Activated CD4-positive, alpha-beta T cell treated with anti-CD3 and anti-CD28 coated beads, Interleukin-2, amount 10 ng/mL, durations not matched to agents 7 days and 5 days (primary cell): ENCODE measurements around the gene LRRC23. TPM values are rescaled to one million over a fixed set of nuclear protein-coding genes. Genes with fewer than 3 reads are reported as not detected.

Experiments
- CTCF ChIA-PET: fragments of 350-600 bp; sonication (Branson Sonifier 250); formaldehyde crosslinking; loops from one replicate; lab custom pipeline; 2021; ENCODE audit warnings: antibody characterized with exemption; lab: Charles Lee
- POLR2A ChIA-PET: fragments of 350-600 bp; sonication (Branson Sonifier 250); formaldehyde crosslinking; loops from one replicate; lab custom pipeline; 2021; ENCODE audit warnings: antibody characterized with exemption; lab: Charles Lee
- DNase-seq: peaks from one replicate; pipeline ENCODE4 v3.0.0-alpha.2; 2020
- H3K27ac Mint-ChIP-seq: one replicate; pipeline ENCODE4 v1.8.0; 2021; ENCODE audit warnings: mild to moderate bottlenecking, moderate library complexity, mixed read lengths
- H3K27me3 Mint-ChIP-seq: one replicate; pipeline ENCODE4 v1.8.0; 2021; ENCODE audit warnings: mixed read lengths
- H3K36me3 Mint-ChIP-seq: one replicate; pipeline ENCODE4 v1.8.0; 2021; ENCODE audit warnings: low read depth, mixed read lengths
- H3K4me1 Mint-ChIP-seq: one replicate; pipeline ENCODE4 v1.8.0; 2021; ENCODE audit warnings: mixed read lengths
- H3K4me3 Mint-ChIP-seq: one replicate; pipeline ENCODE4 v1.8.0; 2021; ENCODE audit warnings: mild to moderate bottlenecking, moderate library complexity, mixed read lengths
- H3K9me3 Mint-ChIP-seq: one replicate; pipeline ENCODE4 v1.8.0; 2021; ENCODE audit warnings: mixed read lengths
- total RNA-seq, 2 experiments: library from RNA; stranded (reverse); gene quantifications; one replicate each; pipeline ENCODE4 v1.2.3, GENCODE V29; 2021

LRRC23 gene
- total RNA-seq, 2 experiments from 2014 or later = 4.4 to 5.2 TPM

DNA sequence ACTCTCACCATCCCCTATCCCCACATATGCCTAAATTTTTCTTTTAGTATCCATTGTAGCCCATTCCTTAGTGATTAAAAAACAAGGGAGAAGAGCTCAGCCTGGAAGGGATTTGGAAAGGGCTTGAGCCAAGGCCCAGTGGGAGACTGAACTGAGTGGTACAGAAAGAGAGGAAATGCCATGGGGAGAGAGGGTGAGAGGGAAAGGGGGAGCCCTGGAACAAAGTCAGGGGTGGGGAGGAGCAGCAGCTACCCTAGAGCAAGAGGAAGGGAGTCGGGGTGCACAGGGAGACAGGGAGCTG, 20.6 kb downstream of the LRRC23 start:
- no peak for DNase-seq
- POLR2A ChIA-PET = interaction anchor here (1.2 to 1.3 kb wide), 2 partner anchors 19 to 52 kb away, joined by 3 to 6 read pairs; partner anchors contain the start of genes C12orf57, RNU7-1 and SPSB2
- H3K9me3 Mint-ChIP-seq = no peaks in the 10 kb centered on the region
- H3K27me3 Mint-ChIP-seq = no peaks in the 10 kb centered on the region
- H3K4me1 Mint-ChIP-seq = peaks cover 61% of the 10 kb centered on the region
- peaks cover 17% of the 10 kb centered on the region for H3K36me3 Mint-ChIP-seq
- CTCF ChIA-PET = interaction anchor here (0.8 to 5.6 kb wide), 17 partner anchors 10 to 56 kb away, joined by 3 to 49 read pairs (median 9); partner anchors contain the start of genes C12orf57, ENO2, LRRC23 and RNU7-1
- no peak overlapping the region for H3K4me3 Mint-ChIP-seq
- H3K27ac Mint-ChIP-seq = no peak overlapping the region

DNA sequence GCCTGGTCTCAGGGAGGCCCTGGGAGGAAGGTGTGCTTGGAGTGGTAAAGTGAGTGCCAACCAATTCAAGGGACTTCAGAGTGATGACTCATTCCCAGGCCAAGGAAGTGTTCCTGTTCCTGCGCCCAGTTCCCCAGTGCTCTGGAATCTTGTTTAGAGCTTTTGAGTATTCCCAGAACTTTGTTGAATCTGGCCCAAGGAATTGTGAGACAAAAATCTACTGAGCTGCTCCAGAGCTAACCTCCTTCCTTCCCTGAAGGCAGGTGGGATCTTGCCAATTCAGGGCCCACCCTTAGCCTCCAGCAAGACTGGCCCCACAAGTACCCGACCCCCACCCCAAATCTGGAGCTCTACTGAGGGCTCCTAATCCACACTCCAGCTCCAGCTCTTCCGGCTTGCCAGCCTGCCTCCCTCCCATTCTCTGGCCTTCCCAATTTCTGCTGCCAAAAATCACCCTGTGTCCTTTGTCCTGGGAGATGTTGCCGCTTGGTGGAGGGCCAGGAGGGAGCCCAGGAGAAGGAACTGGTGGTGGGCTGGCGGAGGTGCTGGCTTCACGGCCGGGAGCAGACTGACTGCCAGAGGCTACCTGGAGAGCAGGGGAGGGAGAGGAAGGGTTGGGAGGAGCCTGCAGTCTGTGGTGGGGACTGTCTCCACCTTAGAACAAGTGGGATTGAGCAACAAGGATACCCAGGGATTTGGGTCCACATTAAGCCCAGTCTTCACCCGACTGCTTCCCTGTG, 21.1 kb downstream of the LRRC23 start:
- ChIA-PET CTCF (interaction anchor here (0.8 to 5.6 kb wide), 16 partner anchors 9 to 56 kb away, joined by 3 to 49 read pairs (median 12); partner anchors contain the start of genes C12orf57, ENO2, LRRC23 and RNU7-1), POLR2A (interaction anchor here (1.2 to 1.3 kb wide), 2 partner anchors 18 to 53 kb away, joined by 3 to 6 read pairs; partner anchors contain the start of genes C12orf57, RNU7-1 and SPSB2)
- Mint-ChIP-seq H3K27ac (no peak overlapping the region), H3K27me3 (no peaks in the 10 kb centered on the region), H3K4me1 (peaks cover 63% of the 10 kb centered on the region), H3K9me3 (no peaks in the 10 kb centered on the region), H3K36me3 (peaks cover 17% of the 10 kb centered on the region), H3K4me3 (peak overlapping the region; percentile 84)
- DNase-seq = no peak

DNA sequence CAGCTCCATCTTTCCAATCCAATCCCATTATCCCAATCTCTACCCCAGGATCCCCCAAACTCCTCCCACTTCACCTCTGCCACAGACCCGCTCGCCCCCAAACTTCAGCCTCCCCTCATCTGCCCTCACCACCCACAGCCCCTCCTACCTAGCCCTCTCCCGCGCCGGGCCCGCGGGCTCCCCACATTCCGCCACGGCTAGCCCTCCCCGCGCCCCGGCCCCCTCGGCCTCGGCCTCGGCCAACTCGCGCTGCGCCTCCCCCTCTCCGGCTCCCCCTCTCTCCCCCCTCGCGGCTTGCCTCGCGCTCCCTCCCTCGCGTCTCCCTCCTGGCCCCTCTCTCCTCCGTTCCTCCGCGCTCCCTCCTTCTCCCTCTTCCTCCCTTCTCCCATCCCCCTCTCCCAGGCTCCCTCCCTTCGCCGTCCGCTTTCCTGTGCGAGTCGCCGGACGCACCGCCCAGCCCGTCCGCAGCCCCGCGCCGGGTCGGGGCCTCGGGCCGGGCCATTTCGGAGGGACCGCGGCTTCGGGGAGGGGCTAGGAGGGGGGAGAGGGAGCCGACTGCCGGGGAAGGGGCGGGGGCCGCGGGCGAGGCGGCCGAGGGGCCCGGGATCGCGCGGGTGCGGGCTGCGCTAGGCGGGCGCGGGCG, 22.9 kb downstream of the LRRC23 start, which contains the start of gene ATN1:
Gene ATN1, plus strand, starts transcription at position 581 of the 643 bp plus-strand sequence. CDS start 6,043 bp downstream, outside the sequence.
- ChIA-PET CTCF (interaction anchor here (0.6 to 5.6 kb wide), 9 partner anchors 10 to 722 kb away, joined by 3 to 49 read pairs (median 16); partner anchors contain the start of gene ENO2), POLR2A (no interaction called here)
- Mint-ChIP-seq H3K27me3 (no peaks in the 10 kb centered on the region), H3K9me3 (no peaks in the 10 kb centered on the region), H3K4me3 (peak within 1 kb of the TSS; percentile 84), H3K4me1 (peaks cover 73% of the 10 kb centered on the region), H3K36me3 (peaks cover 8% of the 10 kb centered on the region), H3K27ac (peak within 1 kb of the TSS; percentile 91)
- DNase-seq = peak; percentile 48

DNA sequence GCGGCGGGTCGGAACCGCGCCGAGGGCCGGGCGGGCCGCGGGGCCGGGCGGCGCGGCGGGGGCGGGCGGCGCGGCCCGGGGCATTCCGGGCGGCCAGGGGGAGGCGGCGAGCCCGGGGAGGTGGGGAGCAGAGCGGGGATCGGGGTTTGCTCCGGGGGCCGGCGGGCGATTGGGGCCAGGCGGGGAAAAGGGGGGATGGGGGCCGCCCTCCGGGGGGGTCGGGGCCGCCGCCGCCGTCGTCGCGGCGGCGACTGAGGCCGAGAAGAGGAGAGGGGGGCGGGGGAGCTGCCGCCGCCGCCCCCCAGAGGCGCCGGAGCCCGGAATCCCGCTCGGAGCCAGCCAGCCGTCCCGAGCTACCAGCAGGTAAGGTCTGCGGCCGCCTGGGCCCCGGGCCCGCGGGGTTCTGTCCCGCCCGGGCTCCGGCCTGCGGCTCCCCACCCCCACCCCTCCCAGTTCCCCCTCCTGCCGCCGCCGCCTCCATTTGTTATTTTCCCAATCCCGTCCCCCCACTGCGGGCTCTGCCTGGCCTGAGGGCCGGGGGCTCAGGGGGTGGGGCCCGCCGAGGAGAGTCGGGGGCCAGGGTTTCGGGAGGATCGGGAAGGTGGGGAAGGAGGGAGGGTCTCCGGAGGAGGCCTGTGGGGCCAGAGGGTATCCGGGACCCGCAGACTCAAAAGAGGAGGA, 23.5 kb downstream of the LRRC23 start:
- Mint-ChIP-seq H3K9me3 (no peaks in the 10 kb centered on the region), H3K27ac (peak overlapping the region; percentile 83), H3K36me3 (peaks cover 7% of the 10 kb centered on the region), H3K4me3 (peak overlapping the region; percentile 78), H3K4me1 (peaks cover 74% of the 10 kb centered on the region), H3K27me3 (no peaks in the 10 kb centered on the region)
- CTCF ChIA-PET = interaction anchor here (1.1 to 5.6 kb wide), 5 partner anchors 10 to 56 kb away, joined by 4 to 39 read pairs (median 7); partner anchors contain the start of genes ENO2 and SPSB2
- no peak for DNase-seq
- POLR2A ChIA-PET = no interaction called here

DNA sequence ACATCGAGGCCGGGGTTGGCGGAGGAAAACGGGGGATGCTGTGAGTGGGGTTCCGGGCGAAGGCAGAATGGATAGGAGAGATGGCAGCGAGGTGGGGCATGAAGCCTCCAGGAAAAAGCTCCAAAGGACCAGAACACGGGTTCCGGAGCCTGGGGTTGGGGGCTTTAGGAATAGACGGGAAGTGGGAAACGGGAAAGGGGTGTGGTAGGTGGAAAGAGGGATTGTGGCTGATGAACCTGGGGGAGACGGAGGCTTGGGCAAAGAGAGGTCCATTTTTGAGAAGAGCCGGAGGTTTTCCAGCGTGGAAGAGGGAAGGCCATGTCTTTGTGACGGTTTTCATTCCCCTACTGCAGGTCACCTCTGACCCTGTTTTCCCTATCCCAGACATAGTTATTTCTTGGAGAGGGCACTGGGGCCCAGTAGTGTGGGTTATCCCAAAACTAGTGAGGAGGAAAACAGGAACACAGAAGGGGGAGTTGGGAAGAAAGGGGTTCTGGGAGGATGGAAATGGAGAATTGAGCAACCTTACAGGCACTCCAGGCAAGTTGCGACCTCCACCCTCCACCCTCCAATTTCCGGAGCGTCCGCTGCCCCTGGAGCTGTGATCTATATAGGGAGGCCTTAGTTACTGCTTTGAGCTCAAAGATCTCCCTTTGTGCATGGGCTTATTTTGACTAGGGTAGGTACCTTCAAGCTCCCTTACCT, 24.2 kb downstream of the LRRC23 start:
- peak overlapping the region; percentile 78 for H3K4me3 Mint-ChIP-seq
- H3K4me1 Mint-ChIP-seq = peaks cover 77% of the 10 kb centered on the region
- CTCF ChIA-PET = interaction anchor here (1.0 to 5.6 kb wide), 9 partner anchors 9 to 56 kb away, joined by 3 to 39 read pairs (median 5); partner anchors contain the start of genes C12orf57, ENO2, RNU7-1 and SPSB2

DNA sequence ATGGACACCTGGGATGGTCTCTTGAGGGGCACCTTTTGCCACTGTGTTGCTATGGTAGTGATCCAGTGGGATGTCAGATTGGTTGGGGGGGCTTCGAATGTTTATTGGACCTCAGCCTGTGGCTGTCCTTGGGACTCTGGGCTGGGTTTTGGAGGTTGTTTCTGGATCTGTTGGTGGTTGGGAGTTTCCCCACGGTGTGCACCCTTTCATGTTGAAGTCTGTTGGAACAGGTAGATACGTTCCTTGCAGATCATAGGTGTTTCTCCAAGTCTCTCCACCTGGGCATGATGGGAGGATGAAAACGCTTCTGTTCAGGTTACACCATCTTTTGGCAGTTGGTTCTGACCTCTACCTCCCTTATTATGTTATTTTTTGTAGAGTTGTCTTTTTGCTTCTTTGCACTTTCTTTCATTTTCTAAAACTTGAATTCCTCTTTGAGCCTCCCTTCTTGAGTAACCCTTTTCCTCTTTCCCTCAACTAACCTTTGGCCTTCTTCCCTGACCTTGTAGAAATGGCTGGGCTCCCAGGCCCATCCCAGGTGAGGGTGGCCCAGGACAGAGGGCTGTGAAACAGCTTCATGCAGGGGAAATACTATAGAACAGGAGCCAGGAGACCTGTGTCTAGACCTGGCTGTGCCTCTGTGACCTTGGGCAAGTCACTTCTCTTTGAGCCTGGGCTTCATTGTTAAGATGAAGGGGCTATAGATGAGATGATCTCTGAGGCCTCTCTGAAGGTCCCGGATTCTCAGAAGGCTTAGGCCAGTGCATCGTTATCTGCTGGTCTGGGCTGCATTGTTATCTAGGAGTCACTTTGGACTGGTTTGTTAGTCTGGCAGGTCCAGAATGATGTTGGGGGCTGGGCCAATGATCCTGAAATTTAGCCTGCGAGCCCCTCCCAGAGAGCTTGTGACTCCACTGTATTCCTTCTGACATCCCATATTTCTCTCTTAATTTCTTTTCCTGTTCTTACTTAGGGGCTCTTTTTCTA, 25.1 kb downstream of the LRRC23 start:
- CTCF ChIA-PET = interaction anchor here (1.0 to 3.1 kb wide), 8 partner anchors 8 to 57 kb away, joined by 3 to 24 read pairs (median 4); partner anchors contain the start of genes C12orf57, RNU7-1 and SPSB2
- Mint-ChIP-seq H3K27me3 (no peaks in the 10 kb centered on the region), H3K36me3 (peaks cover 16% of the 10 kb centered on the region), H3K9me3 (no peaks in the 10 kb centered on the region), H3K4me1 (peaks cover 77% of the 10 kb centered on the region), H3K27ac (peak overlapping the region; percentile 10), H3K4me3 (peak overlapping the region; percentile 78)
- DNase-seq = no peak
- POLR2A ChIA-PET = interaction anchor here (1.6 kb wide), 1 partner anchor 14 kb away, joined by 5 read pairs; the partner anchor contains the start of genes C12orf57 and RNU7-1

More for the DNA sequence above, 24.2 kb downstream of the LRRC23 start:
- Mint-ChIP-seq H3K27ac (peak overlapping the region; percentile 83), H3K27me3 (no peaks in the 10 kb centered on the region), H3K36me3 (peaks cover 13% of the 10 kb centered on the region), H3K9me3 (no peaks in the 10 kb centered on the region)
- POLR2A ChIA-PET = no interaction called here
- no peak for DNase-seq

DNA sequence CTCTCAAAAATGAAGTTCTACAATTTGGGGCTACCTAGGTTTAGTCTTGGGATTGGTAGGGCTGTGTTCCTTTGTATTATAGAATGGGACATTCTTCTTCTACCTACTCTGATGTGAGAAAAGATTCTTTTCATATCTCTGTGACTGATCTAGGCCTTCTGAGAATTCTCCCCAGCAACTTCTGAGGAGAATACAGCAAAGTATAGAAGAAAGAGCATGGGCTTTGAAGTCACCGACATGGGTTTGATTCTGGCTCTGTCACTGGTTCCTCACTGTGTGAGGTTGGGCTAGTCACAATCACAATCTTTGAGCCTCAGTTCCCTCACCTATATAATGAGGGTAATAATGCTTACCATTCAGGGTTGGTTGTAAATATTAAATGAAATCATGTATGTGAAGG, 28.1 kb downstream of the LRRC23 start:
- Mint-ChIP-seq H3K4me3 (no peak overlapping the region), H3K36me3 (peaks cover 31% of the 10 kb centered on the region), H3K4me1 (peaks cover 75% of the 10 kb centered on the region), H3K27ac (peak overlapping the region; percentile 88), H3K27me3 (no peaks in the 10 kb centered on the region), H3K9me3 (no peaks in the 10 kb centered on the region)
- POLR2A ChIA-PET = no interaction called here
- CTCF ChIA-PET = interaction anchor here (0.5 to 1.4 kb wide), 2 partner anchors 45 to 61 kb away, joined by 3 to 5 read pairs; no protein-coding TSS in a partner anchor
- peak; percentile 19 for DNase-seq

DNA sequence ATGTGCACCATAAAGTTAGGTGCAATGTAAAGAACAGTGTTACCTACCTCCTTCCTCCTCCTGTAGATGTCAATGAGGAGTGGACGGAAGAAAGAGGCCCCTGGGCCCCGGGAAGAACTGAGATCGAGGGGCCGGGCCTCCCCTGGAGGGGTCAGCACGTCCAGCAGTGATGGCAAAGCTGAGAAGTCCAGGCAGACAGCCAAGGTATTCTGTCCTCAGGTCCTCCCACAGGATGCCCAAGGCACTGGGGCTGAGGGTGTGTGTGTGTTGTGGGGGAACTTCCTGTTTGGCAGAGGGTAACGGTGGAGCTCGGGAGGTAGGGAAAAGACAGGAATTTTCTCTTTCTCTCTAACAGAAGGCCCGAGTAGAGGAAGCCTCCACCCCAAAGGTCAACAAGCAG, 29.5 kb downstream of the LRRC23 start:
- no peaks in the 10 kb centered on the region for H3K27me3 Mint-ChIP-seq
- peaks cover 72% of the 10 kb centered on the region for H3K4me1 Mint-ChIP-seq
- no peak for DNase-seq
- peak overlapping the region; percentile 89 for H3K27ac Mint-ChIP-seq
- peak overlapping the region; percentile 41 for H3K4me3 Mint-ChIP-seq
- peaks cover 31% of the 10 kb centered on the region for H3K36me3 Mint-ChIP-seq
- no peaks in the 10 kb centered on the region for H3K9me3 Mint-ChIP-seq
- ChIA-PET POLR2A (interaction anchor here (0.7 kb wide), 1 partner anchor 11 kb away, joined by 4 read pairs; no protein-coding TSS in a partner anchor), CTCF (interaction anchor here (0.7 to 3.6 kb wide), 10 partner anchors 9 to 210 kb away, joined by 3 to 18 read pairs (median 4); partner anchors contain the start of genes C12orf57, LPCAT3 and RNU7-1)

DNA sequence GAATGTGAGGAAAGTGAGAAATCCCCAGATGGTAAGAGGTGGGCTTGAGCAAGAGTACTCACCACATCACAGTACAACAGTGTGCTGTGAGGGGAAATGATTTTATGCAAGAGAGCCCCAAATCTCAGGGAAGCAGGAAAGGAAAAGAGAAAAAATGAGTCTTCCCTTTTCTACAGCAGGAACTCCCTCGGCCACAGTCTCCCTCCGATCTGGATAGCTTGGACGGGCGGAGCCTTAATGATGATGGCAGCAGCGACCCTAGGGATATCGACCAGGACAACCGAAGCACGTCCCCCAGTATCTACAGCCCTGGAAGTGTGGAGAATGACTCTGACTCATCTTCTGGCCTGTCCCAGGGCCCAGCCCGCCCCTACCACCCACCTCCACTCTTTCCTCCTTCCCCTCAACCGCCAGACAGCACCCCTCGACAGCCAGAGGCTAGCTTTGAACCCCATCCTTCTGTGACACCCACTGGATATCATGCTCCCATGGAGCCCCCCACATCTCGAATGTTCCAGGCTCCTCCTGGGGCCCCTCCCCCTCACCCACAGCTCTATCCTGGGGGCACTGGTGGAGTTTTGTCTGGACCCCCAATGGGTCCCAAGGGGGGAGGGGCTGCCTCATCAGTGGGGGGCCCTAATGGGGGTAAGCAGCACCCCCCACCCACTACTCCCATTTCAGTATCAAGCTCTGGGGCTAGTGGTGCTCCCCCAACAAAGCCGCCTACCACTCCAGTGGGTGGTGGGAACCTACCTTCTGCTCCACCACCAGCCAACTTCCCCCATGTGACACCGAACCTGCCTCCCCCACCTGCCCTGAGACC, 31.0 kb downstream of the LRRC23 start:
- peaks cover 31% of the 10 kb centered on the region for H3K36me3 Mint-ChIP-seq
- peak overlapping the region; percentile 97 for H3K27ac Mint-ChIP-seq
- POLR2A ChIA-PET = no interaction called here
- H3K9me3 Mint-ChIP-seq = no peaks in the 10 kb centered on the region
- CTCF ChIA-PET = interaction anchor here (1.1 to 17.8 kb wide), 6 partner anchors 9 to 209 kb away, joined by 4 to 388 read pairs (median 4); partner anchors contain the start of genes LPCAT3 and SPSB2
- no peaks in the 10 kb centered on the region for H3K27me3 Mint-ChIP-seq
- peak overlapping the region; percentile 81 for H3K4me3 Mint-ChIP-seq
- H3K4me1 Mint-ChIP-seq = peaks cover 67% of the 10 kb centered on the region
- DNase-seq = no peak

DNA sequence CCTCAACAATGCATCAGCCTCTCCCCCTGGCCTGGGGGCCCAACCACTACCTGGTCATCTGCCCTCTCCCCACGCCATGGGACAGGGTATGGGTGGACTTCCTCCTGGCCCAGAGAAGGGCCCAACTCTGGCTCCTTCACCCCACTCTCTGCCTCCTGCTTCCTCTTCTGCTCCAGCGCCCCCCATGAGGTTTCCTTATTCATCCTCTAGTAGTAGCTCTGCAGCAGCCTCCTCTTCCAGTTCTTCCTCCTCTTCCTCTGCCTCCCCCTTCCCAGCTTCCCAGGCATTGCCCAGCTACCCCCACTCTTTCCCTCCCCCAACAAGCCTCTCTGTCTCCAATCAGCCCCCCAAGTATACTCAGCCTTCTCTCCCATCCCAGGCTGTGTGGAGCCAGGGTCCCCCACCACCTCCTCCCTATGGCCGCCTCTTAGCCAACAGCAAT, 31.6 kb downstream of the LRRC23 start:
- ChIA-PET CTCF (interaction anchor here (1.3 to 17.8 kb wide), 4 partner anchors 8 to 63 kb away, joined by 4 to 388 read pairs (median 11); partner anchors contain the start of gene SPSB2), POLR2A (no interaction called here)
- DNase-seq = no peak
- H3K27ac Mint-ChIP-seq = peak overlapping the region; percentile 97
- H3K36me3 Mint-ChIP-seq = peaks cover 31% of the 10 kb centered on the region
- peak overlapping the region; percentile 81 for H3K4me3 Mint-ChIP-seq
- H3K9me3 Mint-ChIP-seq = no peaks in the 10 kb centered on the region
- H3K4me1 Mint-ChIP-seq = peaks cover 63% of the 10 kb centered on the region
- H3K27me3 Mint-ChIP-seq = no peaks in the 10 kb centered on the region
